Body of pancreas (tissue), 4 donors: ENCODE data around the gene MED25.

Source experiments
- POLR2A ChIP-seq, 3 donors: fragments of 450-650 bp; IDR thresholded peaks; one replicate each; pipeline ENCODE4 v1.6.1; 2016; ENCODE audit warnings: antibody characterized with exemption in 3 of 3, mild to moderate bottlenecking in 2 of 3
- TF ChIP-seq, protein P1 (sequence below), 7 experiments: fragments of 450-650 bp in 4 of 7; fragments of 200-600 bp in 3 of 7; sonication (generic) in 3 of 7; IDR thresholded peaks; one replicate each; pipeline ENCODE4 v1.5.1; 2016 to 2019; ENCODE audit warnings: antibody characterized with exemption in 7 of 7

DNA sequence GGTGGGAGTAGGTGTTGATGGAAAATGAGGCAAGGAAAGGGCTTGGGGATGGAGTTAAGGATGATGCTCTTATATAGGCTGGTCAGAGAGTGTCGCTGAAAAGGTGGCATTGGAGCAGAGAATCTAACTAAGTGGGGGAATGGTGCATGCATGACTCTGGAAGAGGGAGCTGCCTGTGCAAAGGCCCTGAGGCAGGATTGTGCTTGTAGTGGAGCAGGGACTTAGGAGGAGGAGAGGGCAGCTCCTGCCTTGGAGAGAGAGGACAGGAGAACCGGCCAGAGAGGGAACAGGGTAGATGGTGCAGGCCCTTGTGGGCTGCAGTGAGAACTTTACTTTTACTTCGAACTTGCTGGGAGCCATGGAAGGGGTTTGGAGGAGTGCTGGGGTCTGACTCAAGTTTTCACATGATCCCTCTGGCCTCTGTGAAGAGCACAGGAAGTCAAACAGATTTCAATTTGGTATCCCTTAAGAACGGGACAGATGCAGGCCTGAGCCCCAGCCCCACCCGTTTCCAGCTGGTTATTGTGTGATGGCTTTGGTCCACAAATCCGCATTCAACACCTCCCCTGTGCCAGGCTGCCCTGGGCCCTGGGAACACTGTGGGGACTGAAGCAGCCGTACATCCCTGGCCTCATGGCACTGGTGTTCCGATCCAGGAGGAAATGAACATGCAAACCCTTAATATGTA is 44.3 kb upstream of the MED25 start:
- TF ChIP-seq, protein P1, sequence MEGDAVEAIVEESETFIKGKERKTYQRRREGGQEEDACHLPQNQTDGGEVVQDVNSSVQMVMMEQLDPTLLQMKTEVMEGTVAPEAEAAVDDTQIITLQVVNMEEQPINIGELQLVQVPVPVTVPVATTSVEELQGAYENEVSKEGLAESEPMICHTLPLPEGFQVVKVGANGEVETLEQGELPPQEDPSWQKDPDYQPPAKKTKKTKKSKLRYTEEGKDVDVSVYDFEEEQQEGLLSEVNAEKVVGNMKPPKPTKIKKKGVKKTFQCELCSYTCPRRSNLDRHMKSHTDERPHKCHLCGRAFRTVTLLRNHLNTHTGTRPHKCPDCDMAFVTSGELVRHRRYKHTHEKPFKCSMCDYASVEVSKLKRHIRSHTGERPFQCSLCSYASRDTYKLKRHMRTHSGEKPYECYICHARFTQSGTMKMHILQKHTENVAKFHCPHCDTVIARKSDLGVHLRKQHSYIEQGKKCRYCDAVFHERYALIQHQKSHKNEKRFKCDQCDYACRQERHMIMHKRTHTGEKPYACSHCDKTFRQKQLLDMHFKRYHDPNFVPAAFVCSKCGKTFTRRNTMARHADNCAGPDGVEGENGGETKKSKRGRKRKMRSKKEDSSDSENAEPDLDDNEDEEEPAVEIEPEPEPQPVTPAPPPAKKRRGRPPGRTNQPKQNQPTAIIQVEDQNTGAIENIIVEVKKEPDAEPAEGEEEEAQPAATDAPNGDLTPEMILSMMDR (IDR thresholded peaks at IDR 0.05): no peak
- no peak for TF ChIP-seq POLR2A (IDR thresholded peaks at IDR 0.05)
